Ascending aorta (tissue), 2 donors: ENCODE data around the gene FATE1. TPM values are rescaled to one million over a fixed set of nuclear protein-coding genes. Genes with fewer than 3 reads are reported as not detected.
"Not testable (repeated sequence)": the region's sequence is repeated elsewhere in the genome, so short reads cannot be mapped to it uniquely, and the experiment has no call there.

Source experiments
- DNase-seq, 2 donors: peaks; one replicate each; pipeline ENCODE4 v3.0.0-alpha.2; 2019; ENCODE audit warnings: low spot score in 2 of 2
- H3K27ac ChIP-seq, 2 donors: fragments of 200-600 bp; sonication (generic); one replicate each; pipeline ENCODE4 v1.5.1; 2016 to 2017; ENCODE audit warnings: mild to moderate bottlenecking in 1 of 2
- H3K27me3 ChIP-seq: fragments of 200-600 bp; sonication (generic); one replicate; pipeline ENCODE4 v1.5.1; 2017
- H3K36me3 ChIP-seq, 2 donors: fragments of 200-600 bp; sonication (generic); one replicate each; pipeline ENCODE4 v1.5.1; 2016
- H3K4me1 ChIP-seq, 2 donors: fragments of 200-600 bp; sonication (generic); one replicate each; pipeline ENCODE4 v1.5.1; 2016 to 2017; ENCODE audit warnings: mild to moderate bottlenecking in 1 of 2
- H3K4me3 ChIP-seq, 2 donors: fragments of 200-600 bp; sonication (generic); one replicate each; pipeline ENCODE4 v1.5.1; 2016 to 2017; ENCODE audit warnings: mild to moderate bottlenecking in 1 of 2
- H3K9me3 ChIP-seq, 2 donors: fragments of 200-600 bp; sonication (generic); one replicate each; pipeline ENCODE4 v1.5.1; 2016
- CTCF ChIP-seq, 3 experiments: fragments of 200-600 bp in 2 of 3; fragments of 450-650 bp in 1 of 3; sonication (generic) in 2 of 3; IDR thresholded peaks; one replicate each; pipeline ENCODE4 v1.5.1; 2016 to 2019; ENCODE audit warnings: antibody characterized with exemption in 3 of 3, mild to moderate bottlenecking in 1 of 3, moderate library complexity in 1 of 3
- intact Hi-C: fragments of 100-400 bp; cut with DNase I; formaldehyde crosslinking; loops from one replicate; pipeline ENCODE4 v1.15.1; 2023
- total RNA-seq: library from RNA; depleted of rRNA; stranded (reverse); fragments of >200 nt; gene quantifications from one replicate; pipeline ENCODE4 v1.1.0, GENCODE V29; 2016

FATE1 gene
- total RNA-seq, 1 donor from 2014 or later, result not detected

- no peaks in the 10 kb centered on the region for H3K9me3 ChIP-seq
- intact Hi-C loops, result no loop called here
- no peak overlapping the region for H3K27ac ChIP-seq
- H3K4me1 ChIP-seq, result no peaks in the 10 kb centered on the region
- H3K36me3 ChIP-seq, result no peaks in the 10 kb centered on the region
- no peaks in the 10 kb centered on the region for H3K27me3 ChIP-seq
- no peak overlapping the region for H3K4me3 ChIP-seq
- DNase-seq, result no peak
- TF ChIP-seq CTCF (IDR thresholded peaks at IDR 0.05), result no peak
These were observed 20.1 kb upstream of the FATE1 start for GRCh38 chrX:151695583-151696340.

- H3K9me3 ChIP-seq, H3K27me3 ChIP-seq, H3K4me1 ChIP-seq, DNase-seq, H3K27ac ChIP-seq, intact Hi-C loops, H3K36me3 ChIP-seq, H3K4me3 ChIP-seq: not testable (repeated sequence)
These were observed 18.8 kb upstream of the FATE1 start for GRCh38 chrX:151697082-151697481.

- DNase-seq, result no peak
These were observed 18.3 kb upstream of the FATE1 start for GRCh38 chrX:151697522-151697921.

GRCh38 chrX:151698485-151698884, 17.4 kb upstream of the FATE1 start:
- Histone ChIP-seq H3K36me3 (no peaks in the 10 kb centered on the region), H3K9me3 (no peaks in the 10 kb centered on the region), H3K27ac (no peak overlapping the region), H3K4me3 (no peak overlapping the region), H3K4me1 (no peaks in the 10 kb centered on the region), H3K27me3 (no peaks in the 10 kb centered on the region)
- intact Hi-C loops, result no loop called here
- no peak for DNase-seq
- no peak for TF ChIP-seq CTCF (IDR thresholded peaks at IDR 0.05)

More at GRCh38 chrX:151697522-151697921, 18.3 kb upstream of the FATE1 start:
- no peaks in the 10 kb centered on the region for H3K4me1 ChIP-seq
- H3K4me3 ChIP-seq, result no peak overlapping the region
- H3K36me3 ChIP-seq, result no peaks in the 10 kb centered on the region
- intact Hi-C loops, result no loop called here
- no peak for TF ChIP-seq CTCF (IDR thresholded peaks at IDR 0.05)
- H3K9me3 ChIP-seq, result no peaks in the 10 kb centered on the region
- no peaks in the 10 kb centered on the region for H3K27me3 ChIP-seq
- H3K27ac ChIP-seq, result no peak overlapping the region

- intact Hi-C loops, result no loop called here
- H3K36me3 ChIP-seq, result no peaks in the 10 kb centered on the region
- H3K27me3 ChIP-seq, result no peaks in the 10 kb centered on the region
- H3K9me3 ChIP-seq, result no peaks in the 10 kb centered on the region
- H3K4me3 ChIP-seq, result no peak overlapping the region
- H3K4me1 ChIP-seq, result no peaks in the 10 kb centered on the region
- no peak for DNase-seq
- no peak overlapping the region for H3K27ac ChIP-seq
- no peak for TF ChIP-seq CTCF (IDR thresholded peaks at IDR 0.05)
These were observed 16.1 kb upstream of the FATE1 start for GRCh38 chrX:151699746-151700145.

- intact Hi-C loops, result no loop called here
- no peak overlapping the region for H3K27ac ChIP-seq
- no peaks in the 10 kb centered on the region for H3K9me3 ChIP-seq
- H3K4me3 ChIP-seq, result no peak overlapping the region
- H3K36me3 ChIP-seq, result no peaks in the 10 kb centered on the region
- no peak for DNase-seq
- H3K27me3 ChIP-seq, result no peaks in the 10 kb centered on the region
- no peaks in the 10 kb centered on the region for H3K4me1 ChIP-seq
- TF ChIP-seq CTCF (IDR thresholded peaks at IDR 0.05), result no peak
These were observed 15.3 kb upstream of the FATE1 start for GRCh38 chrX:151700581-151700980.
